H9 (cell line): Measurements from ENCODE around the gene SFMBT1. TPM values are rescaled to one million over a fixed set of nuclear protein-coding genes. Genes with fewer than 3 reads are reported as not detected.

ENCODE experiments used
- DNase-seq: peaks from one replicate; pipeline ENCODE4 v3.0.0-alpha.2; 2017
- H2AFZ ChIP-seq: one replicate; pipeline ENCODE4 v1.6.1; 2013; ENCODE audit warnings: mild to moderate bottlenecking, low read length, control low read depth, moderate library complexity
- H2AK5ac ChIP-seq: 2 replicates; pipeline ENCODE4 v1.6.1; 2013; ENCODE audit warnings: low read length, control low read depth, mixed read lengths; ENCODE audit not compliant: insufficient read length
- H2BK120ac ChIP-seq: one replicate; pipeline ENCODE4 v1.6.1; 2013; ENCODE audit warnings: low read depth, mild to moderate bottlenecking, low read length, control low read depth, inconsistent platforms; ENCODE audit not compliant: poor library complexity, severe bottlenecking
- H2BK12ac ChIP-seq: 2 replicates; pipeline ENCODE4 v1.6.1; 2013; ENCODE audit warnings: low read length, control low read depth, mixed read lengths, low read depth; ENCODE audit not compliant: insufficient read length
- H2BK15ac ChIP-seq: 2 replicates; pipeline ENCODE4 v1.6.1; 2013; ENCODE audit warnings: low read depth, low read length, control low read depth
- H2BK20ac ChIP-seq: one replicate; pipeline ENCODE4 v1.6.1; 2013; ENCODE audit warnings: low read depth, mild to moderate bottlenecking, low read length, control low read depth, inconsistent platforms; ENCODE audit not compliant: poor library complexity, severe bottlenecking
- H2BK5ac ChIP-seq: 2 replicates; pipeline ENCODE4 v1.6.1; 2013; ENCODE audit warnings: low read length, control low read depth, mixed read lengths; ENCODE audit not compliant: insufficient read length
- H3K14ac ChIP-seq: 2 replicates; pipeline ENCODE4 v1.6.1; 2013; ENCODE audit warnings: low read length, control low read depth; ENCODE audit not compliant: insufficient read depth
- H3K18ac ChIP-seq: 2 replicates; pipeline ENCODE4 v1.6.1; 2013; ENCODE audit warnings: low read depth, mild to moderate bottlenecking, mixed read lengths, low read length, control low read depth; ENCODE audit not compliant: insufficient read length
- H3K23ac ChIP-seq: 2 replicates; pipeline ENCODE4 v1.6.1; 2013; ENCODE audit warnings: low read length, control low read depth, mixed read lengths, low read depth; ENCODE audit not compliant: insufficient read length
- H3K23me2 ChIP-seq: 2 replicates; pipeline ENCODE4 v1.6.1; 2013; ENCODE audit warnings: low read depth, mild to moderate bottlenecking, mixed read lengths, low read length, control low read depth; ENCODE audit not compliant: insufficient read length, poor library complexity, severe bottlenecking
- H3K27ac ChIP-seq: 2 replicates; pipeline ENCODE4 v1.5.1; 2013; ENCODE audit warnings: low read length, control low read depth, mixed read lengths, low read depth; ENCODE audit not compliant: insufficient read length
- H3K27me3 ChIP-seq: 2 replicates; pipeline ENCODE4 v1.6.1; 2013; ENCODE audit warnings: low read length, control low read depth, inconsistent platforms; ENCODE audit not compliant: insufficient read depth
- H3K4ac ChIP-seq: 2 replicates; pipeline ENCODE4 v1.6.1; 2013; ENCODE audit warnings: low read depth, mild to moderate bottlenecking, control low read depth, inconsistent platforms, low read length, moderate library complexity
- H3K4me1 ChIP-seq: 2 replicates; pipeline ENCODE4 v1.6.1; 2013; ENCODE audit warnings: low read length, control low read depth, inconsistent platforms; ENCODE audit not compliant: insufficient read depth
- H3K4me2 ChIP-seq: 2 replicates; pipeline ENCODE4 v1.6.1; 2013; ENCODE audit warnings: low read length, control low read depth, mixed read lengths; ENCODE audit not compliant: insufficient read length, insufficient read depth
- H3K56ac ChIP-seq: 2 replicates; pipeline ENCODE4 v1.6.1; 2013; ENCODE audit warnings: low read depth, mild to moderate bottlenecking, mixed read lengths, low read length, control low read depth; ENCODE audit not compliant: insufficient read length
- H3K79me1 ChIP-seq: 2 replicates; pipeline ENCODE4 v1.6.1; 2013; ENCODE audit warnings: low read depth, mild to moderate bottlenecking, moderate library complexity, low read length, control low read depth, inconsistent platforms; ENCODE audit not compliant: insufficient read depth, poor library complexity, severe bottlenecking
- H3K79me2 ChIP-seq: 2 replicates; pipeline ENCODE4 v1.6.1; 2013; ENCODE audit warnings: low read length, control low read depth, inconsistent platforms; ENCODE audit not compliant: insufficient read depth
- H3K9ac ChIP-seq: 2 replicates; pipeline ENCODE4 v1.6.1; 2013; ENCODE audit warnings: low read length, control low read depth, mixed read lengths; ENCODE audit not compliant: insufficient read length; ENCODE audit errors: extremely low read depth
- H3K9me3 ChIP-seq: one replicate; pipeline ENCODE4 v1.6.1; 2013; ENCODE audit warnings: low read depth, low read length, inconsistent platforms; ENCODE audit not compliant: control insufficient read depth
- H3T11ph ChIP-seq: one replicate; pipeline ENCODE4 v1.6.1; 2013; ENCODE audit warnings: mild to moderate bottlenecking, low read length, control low read depth, inconsistent platforms
- H4K20me1 ChIP-seq: one replicate; pipeline ENCODE4 v1.6.1; 2013; ENCODE audit not compliant: control insufficient read depth, insufficient read length, insufficient read depth
- H4K5ac ChIP-seq: 2 replicates; pipeline ENCODE4 v1.6.1; 2013; ENCODE audit warnings: low read depth, mild to moderate bottlenecking, mixed read lengths, low read length, control low read depth; ENCODE audit not compliant: insufficient read length
- H4K8ac ChIP-seq: replicated peaks from 2 replicates; pipeline ENCODE4 v1.6.1; 2013; ENCODE audit warnings: low read length, control low read depth, mixed read lengths, low read depth; ENCODE audit not compliant: insufficient read length
- H4K91ac ChIP-seq: 2 replicates; pipeline ENCODE4 v1.6.1; 2013; ENCODE audit warnings: low read depth, mild to moderate bottlenecking, moderate library complexity, mixed read lengths, low read length, control low read depth; ENCODE audit not compliant: insufficient read length
- H3K27ac Mint-ChIP-seq, 3 experiments: 2 replicates in 2 of 3; 3 replicates in 1 of 3; pipeline ENCODE4 v1.8.0; 2020 to 2021; ENCODE audit warnings: mixed read lengths in 3 of 3, mild to moderate bottlenecking in 1 of 3, moderate library complexity in 1 of 3
- H3K27me3 Mint-ChIP-seq: 2 replicates; pipeline ENCODE4 v1.8.0; 2021; ENCODE audit warnings: low read depth, mild to moderate bottlenecking, moderate library complexity, mixed read lengths
- H3K36me3 Mint-ChIP-seq, 3 experiments: 2 replicates in 2 of 3; 3 replicates in 1 of 3; pipeline ENCODE4 v1.8.0; 2020 to 2021; ENCODE audit warnings: low read depth in 3 of 3, mixed read lengths in 3 of 3; ENCODE audit not compliant: insufficient read depth in 1 of 3
- H3K4me1 Mint-ChIP-seq, 2 experiments: 2 replicates each; pipeline ENCODE4 v1.8.0; 2020; ENCODE audit warnings: mixed read lengths in 2 of 2
- H3K4me3 Mint-ChIP-seq, 2 experiments: 2 replicates in 1 of 2; 3 replicates in 1 of 2; pipeline ENCODE4 v1.8.0; 2020 to 2021; ENCODE audit warnings: mild to moderate bottlenecking in 2 of 2, mixed read lengths in 2 of 2, moderate library complexity in 1 of 2
- H3K9me3 Mint-ChIP-seq, 2 experiments: 2 replicates in 1 of 2; 3 replicates in 1 of 2; pipeline ENCODE4 v1.8.0; 2020; ENCODE audit warnings: mild to moderate bottlenecking in 2 of 2, mixed read lengths in 2 of 2, moderate library complexity in 1 of 2
- WGBS: extraction: QIAGEN DNeasy Blood & Tissue Kit; methylation state at CpG from one replicate; pipeline ENCODE4 v1.1.7; 2013; ENCODE audit warnings: missing lambda C conversion rate, low lambda C conversion rate, mixed read lengths; ENCODE audit not compliant: insufficient read length; ENCODE audit errors: extremely low coverage; 5-methylcytosine and 5-hydroxymethylcytosine counted together
- total RNA-seq: library from RNA; stranded (reverse); gene quantifications from 2 replicates; pipeline ENCODE4 v1.2.1, GENCODE V29; 2021
- TF ChIP-seq, protein P1 (sequence below): fragments of 200-600 bp; sonication (generic); conservative IDR thresholded peaks from 3 replicates; pipeline ENCODE4 v1.8.0; 2021; ENCODE audit warnings: antibody characterized with exemption, mild to moderate bottlenecking

Gene SFMBT1
- total RNA-seq, 1 experiment from 2014 or later, result 15.3 TPM

DNA sequence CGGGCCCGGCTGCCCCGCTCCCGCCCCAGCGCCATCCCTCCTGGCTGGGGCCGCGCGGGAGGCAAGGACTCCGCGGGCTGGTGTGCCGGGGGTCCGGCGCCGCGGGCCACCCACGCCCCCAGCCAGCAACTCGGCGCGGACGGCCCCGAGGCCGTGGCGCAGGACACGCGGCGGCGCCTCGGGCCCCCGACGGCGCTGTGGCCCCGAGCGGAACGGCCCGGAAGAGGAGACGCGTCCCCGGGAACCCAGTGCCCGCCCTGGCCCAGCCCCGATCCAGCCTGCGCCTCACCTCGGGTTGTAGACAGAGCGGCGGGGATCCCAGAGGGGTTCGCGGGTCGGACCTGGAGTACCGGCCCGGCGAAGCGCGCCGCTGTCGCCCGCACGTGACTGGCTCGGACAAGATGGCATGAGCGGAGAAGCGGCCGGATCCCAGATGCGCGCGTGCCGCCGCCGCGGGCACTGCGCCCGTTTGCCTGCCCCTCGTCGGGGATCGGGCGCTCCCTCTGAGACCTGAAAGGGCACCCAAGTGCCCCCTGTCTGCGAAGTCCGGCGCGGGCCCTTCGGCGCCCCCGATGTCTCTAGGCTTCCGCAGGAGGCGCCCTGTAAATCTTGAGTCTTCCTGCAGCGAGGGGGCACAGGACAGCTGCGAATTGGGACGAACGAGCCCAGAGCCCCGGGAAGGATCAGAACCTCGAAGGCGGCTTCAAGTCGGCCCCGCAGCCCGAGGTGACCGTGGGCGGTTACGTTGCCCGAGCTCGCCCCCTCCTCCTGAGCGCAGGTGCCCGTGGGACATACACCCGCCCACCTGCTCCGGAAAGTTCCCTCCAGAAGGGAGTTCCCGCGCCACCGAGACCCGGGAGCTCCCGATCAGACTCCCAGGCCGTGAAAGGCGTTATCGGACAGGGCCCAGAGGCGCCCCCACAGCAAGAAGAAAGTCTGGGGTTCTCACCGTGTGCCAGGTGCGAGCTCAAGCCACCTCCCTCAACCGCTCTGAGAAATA lies 598 bp upstream of the SFMBT1 start:
- Histone ChIP-seq H3K79me2 (no peaks in the 10 kb centered on the region; the same call in 1 of the 2 replicates), H4K20me1 (no peaks in the 10 kb centered on the region), H2BK15ac (no peak overlapping the region; the same call in 1 of the 2 replicates), H3T11ph (no peak overlapping the region), H3K23me2 (peaks cover 11% of the 10 kb centered on the region), H3K27ac (no peak overlapping the region), H3K4me2 (peak overlapping the region; percentile 46), H3K9ac (no peak overlapping the region), H3K23ac (no peak overlapping the region), H2BK120ac (no peak overlapping the region), H4K91ac (no peak overlapping the region), H2AK5ac (no peak overlapping the region), H3K14ac (peak overlapping the region; percentile 8; the same call in 1 of the 2 replicates), H3K56ac (no peak overlapping the region), H2BK12ac (no peak overlapping the region), H3K9me3 (no peaks in the 10 kb centered on the region), H2AFZ (no peak overlapping the region), H3K27me3 (peaks cover 3% of the 10 kb centered on the region; the same call in 1 of the 2 replicates), H3K18ac (peak overlapping the region; percentile 16), H4K5ac (no peak overlapping the region), H3K4ac (no peak overlapping the region), H2BK5ac (no peak overlapping the region), H2BK20ac (no peak overlapping the region), H4K8ac (no peak overlapping the region), H3K79me1 (peaks cover 3% of the 10 kb centered on the region), H3K4me1 (no peaks in the 10 kb centered on the region)
- peak; percentile 87 for DNase-seq
- H3K4me1 Mint-ChIP-seq, result peaks cover 18% of the 10 kb centered on the region in 2 experiments
- TF ChIP-seq, protein P1, sequence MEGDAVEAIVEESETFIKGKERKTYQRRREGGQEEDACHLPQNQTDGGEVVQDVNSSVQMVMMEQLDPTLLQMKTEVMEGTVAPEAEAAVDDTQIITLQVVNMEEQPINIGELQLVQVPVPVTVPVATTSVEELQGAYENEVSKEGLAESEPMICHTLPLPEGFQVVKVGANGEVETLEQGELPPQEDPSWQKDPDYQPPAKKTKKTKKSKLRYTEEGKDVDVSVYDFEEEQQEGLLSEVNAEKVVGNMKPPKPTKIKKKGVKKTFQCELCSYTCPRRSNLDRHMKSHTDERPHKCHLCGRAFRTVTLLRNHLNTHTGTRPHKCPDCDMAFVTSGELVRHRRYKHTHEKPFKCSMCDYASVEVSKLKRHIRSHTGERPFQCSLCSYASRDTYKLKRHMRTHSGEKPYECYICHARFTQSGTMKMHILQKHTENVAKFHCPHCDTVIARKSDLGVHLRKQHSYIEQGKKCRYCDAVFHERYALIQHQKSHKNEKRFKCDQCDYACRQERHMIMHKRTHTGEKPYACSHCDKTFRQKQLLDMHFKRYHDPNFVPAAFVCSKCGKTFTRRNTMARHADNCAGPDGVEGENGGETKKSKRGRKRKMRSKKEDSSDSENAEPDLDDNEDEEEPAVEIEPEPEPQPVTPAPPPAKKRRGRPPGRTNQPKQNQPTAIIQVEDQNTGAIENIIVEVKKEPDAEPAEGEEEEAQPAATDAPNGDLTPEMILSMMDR, result peak; percentile 76
- 0 out of 5 replicates have a peak, but pooled peaks cover 0 to 4% of the 10 kb centered on the region in 2 experiments for H3K9me3 Mint-ChIP-seq
- no peak overlapping the region for H3K27ac Mint-ChIP-seq
- H3K4me3 Mint-ChIP-seq, result peak overlapping the region; percentile 67 to 82
- no CpG with 5 or more reads among the region's 113 CpGs for WGBS
- H3K27me3 Mint-ChIP-seq, result peaks cover 59% of the 10 kb centered on the region
- H3K36me3 Mint-ChIP-seq, result peaks cover 0 to 6% (median 0%) of the 10 kb centered on the region in 3 experiments; a peak in 2 of 7 replicates
